HG02588 (cell line): ENCODE data around the gene SMIM9.

ENCODE experiments used
- ATAC-seq: cut with Tn5 transposase; IDR thresholded peaks from one replicate; pipeline ENCODE4 v1.9.1; 2021; ENCODE audit warnings: mild to moderate bottlenecking, moderate library complexity; ENCODE audit not compliant: unreplicated experiment

Gene SMIM9

DNA sequence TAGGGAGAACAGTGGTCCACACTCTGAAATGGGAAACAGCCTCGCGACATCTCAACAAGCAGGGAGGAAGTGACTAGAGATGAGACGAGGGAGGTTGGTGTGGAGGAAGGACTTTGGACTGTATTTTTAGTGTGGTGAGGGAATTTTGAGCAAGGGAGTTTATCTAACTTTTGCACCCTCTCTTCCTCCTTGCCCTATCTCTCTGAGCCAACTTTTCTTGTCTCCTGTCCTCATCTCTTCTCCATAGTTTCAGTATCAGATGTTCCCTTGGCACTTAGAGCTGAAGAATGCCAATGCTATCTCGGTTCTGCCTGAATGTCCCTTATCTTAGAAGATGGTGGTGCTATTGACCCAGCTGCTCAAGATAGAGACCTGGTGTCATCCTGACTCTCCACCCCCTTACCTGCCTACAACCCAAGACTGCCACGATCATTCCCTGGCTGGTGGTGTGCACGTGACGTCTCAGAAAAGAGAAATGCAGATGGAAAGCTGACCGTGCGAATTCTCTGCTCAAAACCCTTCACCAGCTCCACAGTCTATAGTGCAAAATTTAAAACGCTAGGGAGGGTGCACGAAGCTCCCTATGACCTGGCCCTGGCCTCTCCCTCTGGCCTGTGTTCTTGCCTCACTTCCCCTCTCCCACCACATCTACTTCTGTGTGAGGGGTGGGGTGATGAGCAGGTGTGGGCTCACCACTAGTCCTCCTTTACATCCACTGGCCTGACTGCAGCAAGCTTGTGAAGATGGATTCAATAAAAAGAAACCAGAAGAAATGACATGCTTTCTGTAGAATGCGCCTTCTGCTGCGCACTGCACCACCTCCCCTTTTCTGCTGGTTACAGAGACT, 50.1 kb downstream of the SMIM9 start:
- no peak for ATAC-seq

DNA sequence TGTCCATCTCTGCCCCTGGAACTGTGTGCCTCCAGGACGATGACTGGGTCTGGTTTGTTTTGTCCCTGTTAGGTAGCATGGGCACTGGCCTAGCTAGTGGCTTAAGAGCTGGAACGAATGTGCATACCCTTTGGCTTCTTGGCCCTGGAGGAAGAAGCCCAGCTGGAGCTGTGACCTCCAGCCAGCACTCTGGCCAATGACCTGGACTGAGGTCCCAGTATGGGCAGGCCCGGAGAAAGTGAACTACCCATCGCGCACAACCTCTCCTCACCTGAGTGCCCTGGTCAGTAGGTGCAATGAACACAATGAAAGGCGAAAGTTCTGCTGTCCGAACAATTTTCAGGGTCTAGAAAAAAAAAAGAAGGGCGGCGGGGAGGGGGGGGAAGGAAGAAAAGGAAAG, 53.5 kb downstream of the SMIM9 start:
- no peak for ATAC-seq

DNA sequence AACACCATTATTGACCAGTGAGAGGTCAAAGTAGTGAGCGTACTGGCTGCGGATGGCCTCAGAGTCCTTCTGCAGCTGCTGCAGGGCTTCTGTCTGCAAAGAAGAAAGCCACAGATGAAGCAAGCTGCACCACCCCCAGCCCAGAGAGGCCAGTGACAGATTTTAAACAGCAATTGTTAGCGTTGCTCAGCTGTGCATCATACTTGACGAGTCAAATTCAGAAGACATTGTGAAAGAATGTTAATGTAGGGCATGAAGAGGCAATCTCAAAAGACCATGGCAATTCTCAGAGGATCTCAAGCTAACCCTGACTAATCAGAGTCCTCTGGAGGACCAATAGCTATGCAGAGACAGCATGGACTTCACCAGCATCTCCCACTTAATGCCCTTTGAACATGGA, 55.2 kb downstream of the SMIM9 start:
- no peak for ATAC-seq

DNA sequence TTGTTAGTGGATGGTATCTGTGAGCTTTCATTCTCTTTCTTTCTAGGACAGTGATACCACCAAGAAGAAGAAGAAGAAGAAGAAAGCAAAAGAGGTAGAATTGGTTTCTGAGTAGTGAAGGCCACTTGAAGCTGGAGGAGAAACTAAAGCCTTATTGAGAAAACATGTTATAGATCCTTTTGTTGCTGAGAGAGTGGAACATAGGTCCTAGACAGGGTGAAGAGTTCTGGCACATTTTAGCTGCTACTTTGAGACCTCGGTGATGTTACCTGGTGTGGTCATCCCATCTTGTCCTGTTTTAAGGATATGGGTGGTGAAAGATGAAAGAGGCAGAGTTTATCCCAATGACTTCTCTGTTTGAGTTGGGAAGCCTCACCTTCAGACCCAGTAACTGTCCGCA, 57.7 kb downstream of the SMIM9 start:
- no peak for ATAC-seq

DNA sequence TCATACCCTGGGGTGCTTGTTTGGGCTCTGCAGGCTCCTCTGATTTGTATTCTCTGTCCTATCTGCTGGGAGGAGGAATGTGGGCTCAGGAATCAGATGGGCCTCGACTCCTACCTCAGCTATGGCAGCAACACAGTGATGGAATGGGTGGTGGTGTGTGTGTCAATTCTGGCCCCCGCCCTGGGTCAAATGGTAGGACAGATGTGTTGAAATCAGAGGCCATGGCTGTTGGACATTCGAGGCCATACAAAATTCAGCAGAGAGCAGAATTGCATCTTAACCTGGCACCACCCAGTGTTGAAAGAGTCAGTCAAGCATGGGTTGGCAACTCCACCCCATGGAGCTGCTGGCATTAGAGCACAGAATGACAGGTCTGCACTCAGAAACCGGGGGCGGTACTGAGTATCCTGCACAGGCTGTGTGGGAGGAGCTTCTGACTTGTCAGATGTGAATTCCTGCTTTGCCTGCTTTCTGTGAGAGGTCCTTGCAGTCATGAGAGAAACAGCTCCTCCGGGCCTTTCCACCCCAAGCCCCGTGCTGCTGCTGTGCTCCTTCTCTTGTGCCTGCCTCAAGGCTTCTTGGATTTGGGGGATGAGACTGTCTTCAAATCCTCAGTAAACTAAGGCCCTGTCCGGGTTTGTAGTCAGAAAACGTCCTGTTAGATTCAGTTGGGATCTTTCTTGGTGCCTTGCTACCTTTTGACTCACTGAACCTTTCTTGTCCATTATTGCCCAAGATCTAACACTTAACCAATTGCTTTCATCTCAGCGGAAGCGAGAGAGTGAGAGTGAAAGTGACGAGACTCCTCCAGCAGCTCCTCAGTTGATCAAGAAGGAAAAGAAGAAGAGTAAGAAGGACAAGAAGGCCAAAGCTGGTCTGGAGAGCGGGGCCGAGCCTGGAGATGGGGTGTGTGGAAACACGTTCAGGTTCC, 58.8 kb downstream of the SMIM9 start:
- ATAC-seq, result no peak

DNA sequence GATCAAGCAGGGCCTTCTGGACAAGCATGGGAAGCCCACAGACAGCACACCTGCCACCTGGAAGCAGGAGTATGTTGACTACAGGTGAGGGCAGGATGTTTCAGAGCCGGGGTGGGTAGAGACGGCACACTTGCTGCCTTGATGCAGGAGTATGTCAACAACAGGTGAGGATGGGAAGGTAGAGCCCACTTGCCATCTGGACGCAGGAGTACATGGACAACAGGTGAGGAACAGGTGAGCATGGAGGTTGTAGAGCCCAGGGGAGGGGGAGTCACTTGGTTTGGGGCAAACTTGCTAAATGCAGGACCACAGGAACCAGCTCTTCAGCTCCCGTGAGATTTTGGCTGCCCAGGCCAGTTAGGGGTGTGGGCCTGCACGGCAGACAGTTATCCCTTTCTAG, 59.8 kb downstream of the SMIM9 start:
- no peak for ATAC-seq
